Suppressor macrophage (primary cell): ENCODE data around the gene STARD3.

Experiments used
- DNase-seq, 4 experiments: peaks; one replicate each; pipeline ENCODE4 v3.0.0-alpha.2; 2020 to 2022

The STARD3 gene

GRCh38 chr17:39660397-39661385, 23.7 kb downstream of the STARD3 start:
- no peak for DNase-seq

GRCh38 chr17:39661744-39662541, 25.0 kb downstream of the STARD3 start:
- no peak for DNase-seq

GRCh38 chr17:39662551-39663339, 25.8 kb downstream of the STARD3 start:
- DNase-seq: no peak

GRCh38 chr17:39663340-39663687, 26.4 kb downstream of the STARD3 start:
- no peak for DNase-seq

- no peak for DNase-seq
Measured at GRCh38 chr17:39663688-39664580, 27.0 kb downstream of the STARD3 start.

- no peak for DNase-seq
Measured at GRCh38 chr17:39664581-39665561, 27.9 kb downstream of the STARD3 start, which contains the start of gene TCAP. Gene TCAP, plus strand, starts transcription at chr17:39665349. Its CDS starts 11 bp downstream, at chr17:39665360.

- no peak for DNase-seq
Measured at GRCh38 chr17:39665642-39666224, 28.8 kb downstream of the STARD3 start.

GRCh38 chr17:39666231-39666600, 29.3 kb downstream of the STARD3 start:
- no peak for DNase-seq

- no peak for DNase-seq
Measured at GRCh38 chr17:39666601-39667261, 29.8 kb downstream of the STARD3 start.

- DNase-seq: peak in 1 of 4 experiments; percentile 23
Measured at GRCh38 chr17:39667262-39667944, 30.5 kb downstream of the STARD3 start.

GRCh38 chr17:39667945-39668924, 31.3 kb downstream of the STARD3 start, which contains the start of gene PNMT:
Gene PNMT, plus strand, starts transcription at chr17:39668453. Its CDS starts 23 bp downstream, at chr17:39668476.
- peak; percentile 52 to 85 (median 66) for DNase-seq

GRCh38 chr17:39669897-39670735, 33.2 kb downstream of the STARD3 start:
- DNase-seq: no peak

- DNase-seq: no peak
Measured at GRCh38 chr17:39670746-39671145, 33.8 kb downstream of the STARD3 start.

GRCh38 chr17:39671651-39672521, 34.9 kb downstream of the STARD3 start:
- DNase-seq: peak in 3 of 4 experiments; percentile 25 to 53 (median 47)
